Coronary artery (tissue), 2 donors: Measurements from ENCODE around the gene CASP5.
"Not testable (repeated sequence)": the region's sequence is repeated elsewhere in the genome, so short reads cannot be mapped to it uniquely, and the experiment has no call there.

Experiments
- DNase-seq: peaks from one replicate; pipeline ENCODE4 v3.0.0-alpha.2; 2017; ENCODE audit warnings: low spot score
- H3K27ac ChIP-seq, 2 donors: fragments of 200-600 bp; sonication (generic); one replicate each; pipeline ENCODE4 v1.5.1; 2016 to 2019
- H3K4me3 ChIP-seq: fragments of 200-600 bp; sonication (generic); 2 replicates; pipeline ENCODE4 v1.5.1; 2016; ENCODE audit warnings: mild to moderate bottlenecking, moderate library complexity
- TF ChIP-seq, protein P1 (sequence below): fragments of 200-600 bp; sonication (generic); IDR thresholded peaks from one replicate; pipeline ENCODE4 v1.5.1; 2019; ENCODE audit warnings: antibody characterized with exemption

The CASP5 gene

DNA sequence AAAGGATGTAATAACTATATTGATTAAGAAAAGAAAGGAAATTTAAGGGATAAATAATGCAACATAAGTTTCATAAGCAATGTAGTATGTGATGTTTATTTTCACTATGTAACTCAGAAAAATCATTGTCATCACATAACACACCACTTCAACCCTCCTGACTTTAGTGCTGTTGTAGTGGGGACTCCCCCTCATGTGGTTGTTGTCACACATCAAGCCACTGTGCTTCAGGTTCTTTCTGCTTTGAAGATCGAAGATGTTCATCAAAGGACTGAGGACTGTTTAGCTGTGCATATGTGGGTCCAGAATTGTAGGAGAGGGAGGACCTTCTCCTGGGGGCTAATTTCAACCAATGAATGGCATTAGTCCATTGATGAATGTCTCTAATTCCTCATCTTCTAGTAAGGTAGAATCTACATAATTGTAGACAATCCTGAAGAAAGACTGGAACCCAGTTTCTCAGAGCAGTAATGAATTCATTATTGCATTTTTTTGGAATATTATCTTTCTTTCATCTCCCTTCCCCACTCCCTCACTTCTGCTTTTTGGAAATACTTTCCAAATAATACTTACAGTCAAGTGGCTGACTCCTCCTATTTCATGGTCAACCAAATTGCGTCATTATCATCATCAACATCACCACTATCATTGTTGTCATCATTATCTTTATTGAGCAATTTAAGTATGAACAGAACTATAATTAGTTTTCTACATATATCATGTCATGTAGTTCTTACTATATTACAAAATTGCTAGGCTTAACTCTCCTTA lies 31.9 kb upstream of the CASP5 start:
- TF ChIP-seq, protein P1, sequence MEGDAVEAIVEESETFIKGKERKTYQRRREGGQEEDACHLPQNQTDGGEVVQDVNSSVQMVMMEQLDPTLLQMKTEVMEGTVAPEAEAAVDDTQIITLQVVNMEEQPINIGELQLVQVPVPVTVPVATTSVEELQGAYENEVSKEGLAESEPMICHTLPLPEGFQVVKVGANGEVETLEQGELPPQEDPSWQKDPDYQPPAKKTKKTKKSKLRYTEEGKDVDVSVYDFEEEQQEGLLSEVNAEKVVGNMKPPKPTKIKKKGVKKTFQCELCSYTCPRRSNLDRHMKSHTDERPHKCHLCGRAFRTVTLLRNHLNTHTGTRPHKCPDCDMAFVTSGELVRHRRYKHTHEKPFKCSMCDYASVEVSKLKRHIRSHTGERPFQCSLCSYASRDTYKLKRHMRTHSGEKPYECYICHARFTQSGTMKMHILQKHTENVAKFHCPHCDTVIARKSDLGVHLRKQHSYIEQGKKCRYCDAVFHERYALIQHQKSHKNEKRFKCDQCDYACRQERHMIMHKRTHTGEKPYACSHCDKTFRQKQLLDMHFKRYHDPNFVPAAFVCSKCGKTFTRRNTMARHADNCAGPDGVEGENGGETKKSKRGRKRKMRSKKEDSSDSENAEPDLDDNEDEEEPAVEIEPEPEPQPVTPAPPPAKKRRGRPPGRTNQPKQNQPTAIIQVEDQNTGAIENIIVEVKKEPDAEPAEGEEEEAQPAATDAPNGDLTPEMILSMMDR: no peak
- no peak for DNase-seq
- Histone ChIP-seq H3K27ac (no peak overlapping the region), H3K4me3 (no peak overlapping the region)

DNA sequence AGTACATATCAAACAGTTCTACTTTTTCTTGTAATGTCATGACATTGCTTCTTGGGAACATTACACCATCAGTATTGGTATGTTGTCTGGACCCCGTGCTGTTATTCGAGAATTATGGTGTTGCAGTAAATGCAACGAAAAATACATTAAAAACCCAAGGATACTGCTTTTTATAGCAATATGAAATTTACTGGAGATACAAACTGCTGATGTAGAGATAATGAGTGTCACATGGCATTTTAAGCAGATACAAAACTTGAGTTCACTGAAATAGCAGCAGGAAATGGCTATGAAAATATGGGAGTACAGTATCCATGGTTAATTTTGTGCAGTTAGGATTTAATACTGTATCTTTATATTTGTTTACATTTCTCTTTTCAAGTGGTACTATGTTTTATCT lies 29.5 kb upstream of the CASP5 start:
- Histone ChIP-seq H3K27ac (no peak overlapping the region), H3K4me3 (no peak overlapping the region)
- DNase-seq: no peak
- TF ChIP-seq, protein P1: no peak

DNA sequence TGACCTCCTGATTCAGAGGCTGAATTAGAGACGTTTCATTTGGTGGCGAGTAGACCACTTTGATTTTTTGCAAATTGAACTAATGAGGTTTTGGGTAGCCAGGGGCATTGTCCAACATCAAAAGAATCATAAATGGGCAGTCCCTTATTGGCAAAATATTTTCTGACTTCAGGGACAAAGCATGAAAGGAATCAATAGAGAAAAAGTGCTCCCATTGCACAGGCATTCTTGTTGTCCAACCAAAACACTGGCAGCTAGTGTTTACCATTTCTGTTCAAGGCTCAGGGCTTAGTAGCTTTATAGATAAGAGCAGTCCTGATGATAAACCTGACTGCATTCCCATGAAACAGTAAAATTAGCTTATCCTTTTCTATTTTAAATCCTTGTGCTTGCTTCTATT lies 28.6 kb upstream of the CASP5 start:
- no peak for DNase-seq
- TF ChIP-seq, protein P1: no peak
- Histone ChIP-seq H3K27ac (no peak overlapping the region), H3K4me3 (no peak overlapping the region)

DNA sequence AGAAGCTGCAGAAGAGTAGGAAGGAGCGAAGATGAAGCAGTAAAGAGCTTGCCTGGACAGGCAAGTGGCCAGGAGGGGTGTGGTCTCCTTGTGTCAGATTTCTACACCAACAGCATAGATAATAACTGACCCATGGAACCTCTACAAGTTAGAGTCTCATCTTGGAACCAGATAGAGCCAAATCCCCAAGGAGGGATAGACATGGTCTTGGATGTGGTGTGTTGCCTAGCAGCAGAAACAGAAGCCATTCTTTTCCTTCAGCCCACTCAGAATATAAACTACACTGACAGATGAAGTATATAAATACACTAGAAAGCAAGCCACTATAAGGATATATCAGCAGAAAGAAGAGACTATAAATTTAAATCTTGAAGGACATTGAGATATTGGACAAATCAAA lies 26.5 kb upstream of the CASP5 start:
- H3K27ac ChIP-seq: no peak overlapping the region
- TF ChIP-seq, protein P1: no peak

DNA sequence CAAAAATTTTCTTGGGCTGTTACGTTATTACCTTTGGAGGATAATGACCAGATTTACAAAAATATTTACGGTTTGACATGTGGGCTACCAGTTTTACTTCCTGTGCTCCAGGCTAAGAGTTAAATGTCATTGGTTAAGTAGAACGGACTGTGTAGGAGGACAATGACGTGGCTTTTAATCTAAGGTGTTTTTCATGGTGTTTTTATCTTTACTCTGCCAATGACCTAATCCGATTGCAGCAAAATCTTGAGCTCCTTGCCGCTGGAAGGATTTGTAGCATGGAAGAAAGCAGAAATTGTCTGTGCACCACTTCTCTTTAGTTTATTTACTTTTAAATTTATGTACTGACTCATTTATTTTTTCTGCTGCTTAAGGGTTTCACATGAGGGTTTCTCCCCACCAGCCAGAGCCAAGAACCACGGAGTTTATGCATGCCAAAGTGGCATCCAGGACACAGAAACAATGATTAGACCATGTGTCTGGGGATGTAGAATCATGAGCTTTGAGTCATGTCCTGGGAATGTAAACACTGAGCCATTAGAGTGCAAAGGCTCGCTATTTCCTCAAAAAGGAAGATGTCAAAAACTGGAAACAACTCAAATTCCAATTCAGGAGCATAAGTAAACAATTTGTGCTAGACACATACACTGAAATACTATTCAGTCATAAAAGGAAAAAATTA lies 24.1 kb upstream of the CASP5 start:
- DNase-seq: no peak
- no peak overlapping the region for H3K4me3 ChIP-seq
- TF ChIP-seq, protein P1: no peak
- H3K27ac ChIP-seq: peak overlapping the region in 1 of 2 donors; percentile 19

More for the DNA sequence above, 26.5 kb upstream of the CASP5 start:
- DNase-seq: no peak
- H3K4me3 ChIP-seq: no peak overlapping the region

DNA sequence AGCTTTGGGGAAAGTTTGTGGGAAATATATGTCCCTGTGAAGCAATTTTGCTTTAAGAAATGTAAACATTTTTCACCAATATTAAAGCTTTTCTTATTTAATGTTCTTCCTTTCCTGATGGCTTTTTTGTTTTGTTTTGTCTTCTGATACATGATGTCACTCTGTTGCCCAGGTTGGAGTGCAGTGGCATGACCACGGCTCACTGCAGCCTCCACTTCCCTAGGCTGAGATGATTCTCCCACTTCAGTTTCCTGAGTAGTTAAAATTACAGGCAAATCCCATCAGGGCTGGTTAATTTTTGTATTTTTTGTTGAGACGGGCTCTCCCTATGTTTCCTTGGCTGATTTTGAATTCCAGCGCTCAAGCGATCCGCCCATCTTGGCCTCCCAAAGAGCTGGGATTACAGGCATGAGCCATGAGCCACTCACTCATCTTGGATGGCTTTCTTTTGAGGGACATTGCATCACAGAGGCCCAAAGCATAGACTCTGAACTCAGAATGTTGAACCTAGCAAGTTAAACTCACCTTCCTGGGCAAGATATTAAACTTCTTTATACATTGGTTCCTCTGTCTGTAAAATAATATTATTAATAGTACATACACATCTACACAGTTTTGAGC lies 22.8 kb upstream of the CASP5 start:
- H3K27ac ChIP-seq: peak overlapping the region in 1 of 2 donors; percentile 17
- TF ChIP-seq, protein P1: no peak
- no peak for DNase-seq
- peak overlapping the region; percentile 58 for H3K4me3 ChIP-seq

DNA sequence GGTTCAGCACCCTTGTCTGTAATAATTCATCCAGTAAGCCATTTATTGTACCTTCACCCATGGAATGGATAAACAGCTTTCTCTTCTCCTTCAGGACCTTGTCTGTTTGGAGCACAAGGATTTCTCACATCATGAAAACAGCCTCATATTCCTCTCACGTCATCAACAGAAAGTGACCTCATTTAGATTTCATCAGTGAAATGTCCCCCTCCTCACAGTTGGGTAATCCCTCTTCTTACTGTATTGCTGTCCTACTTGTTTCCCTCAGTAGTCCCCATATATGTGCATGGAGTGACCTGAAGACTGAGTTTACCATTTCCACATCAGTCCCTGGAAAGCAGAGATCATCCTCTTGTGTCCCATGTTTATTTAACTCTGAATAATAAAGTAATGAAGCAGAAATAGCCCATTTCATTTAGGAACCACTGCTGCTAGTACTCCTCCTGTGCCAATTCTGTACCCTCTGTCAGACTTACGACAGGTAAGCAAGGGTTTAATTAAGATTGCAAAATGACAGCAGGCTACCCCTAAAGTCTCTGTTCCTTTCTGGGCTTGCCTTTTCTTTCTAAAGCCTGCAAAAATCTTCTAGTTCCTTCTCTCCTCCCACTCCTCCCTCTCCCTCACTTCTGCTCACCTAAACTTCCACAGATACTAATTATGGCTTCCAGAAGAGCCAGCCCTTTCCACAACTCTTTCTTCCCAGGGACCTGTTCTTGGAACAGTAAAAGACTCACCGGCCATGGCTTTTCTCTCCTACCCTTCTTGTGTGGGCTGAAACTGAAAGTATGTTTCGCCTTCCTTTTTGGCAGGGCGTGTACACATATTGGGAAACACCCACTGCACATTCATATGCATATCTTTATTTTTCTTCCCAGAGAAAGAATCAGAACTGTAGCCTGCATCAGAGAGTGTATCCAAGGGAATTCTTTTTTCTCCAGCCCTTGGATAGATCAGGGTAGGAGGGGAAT lies 21.9 kb upstream of the CASP5 start, which contains the start of gene CARD16:
Gene CARD16, minus strand, starts transcription at position 779 of the 968 bp plus-strand sequence. Its CDS starts 38 bp downstream, at position 741.
- Histone ChIP-seq H3K4me3 (peak within 1 kb of the TSS; percentile 58), H3K27ac (peak within 1 kb of the TSS; percentile 1 to 17)
- not testable (repeated sequence) for DNase-seq
